Sigmoid colon (tissue), 7 donors: Measurements from ENCODE around the gene MSANTD2. TPM values are rescaled to one million over a fixed set of nuclear protein-coding genes. Genes with fewer than 3 reads are reported as not detected.

ENCODE experiments used
- DNase-seq: peaks from one replicate; pipeline ENCODE4 v3.0.0-alpha.2; 2019
- H3K27ac ChIP-seq, 4 donors: fragments of 200-600 bp; sonication (generic); one replicate each; pipeline ENCODE4 v1.5.1; 2016 to 2019; ENCODE audit warnings: mild to moderate bottlenecking in 1 of 4
- H3K27me3 ChIP-seq, 3 donors: fragments of 200-600 bp; sonication (generic); one replicate each; pipeline ENCODE4 v1.5.1; 2019; ENCODE audit warnings: mild to moderate bottlenecking in 1 of 3
- H3K36me3 ChIP-seq, 4 donors: fragments of 200-600 bp; sonication (generic); one replicate each; pipeline ENCODE4 v1.5.1; 2016 to 2019
- H3K4me1 ChIP-seq, 4 donors: fragments of 200-600 bp; sonication (generic); one replicate each; pipeline ENCODE4 v1.5.1; 2017 to 2019
- H3K4me3 ChIP-seq, 4 donors: fragments of 200-600 bp; sonication (generic); one replicate each; pipeline ENCODE4 v1.5.1; 2017 to 2019; ENCODE audit warnings: mild to moderate bottlenecking in 2 of 4, moderate library complexity in 1 of 4
- H3K9me3 ChIP-seq, 4 donors: fragments of 200-600 bp in 3 of 4; sonication (generic) in 3 of 4; one replicate each; pipeline versions ENCODE4 v1.5.1 to v1.6.1; 2013 to 2019
- CTCF ChIP-seq, 4 experiments: fragments of 450-650 bp in 3 of 4; fragments of 200-600 bp in 1 of 4; IDR thresholded peaks; one replicate each; pipeline ENCODE4 v1.5.1; 2016 to 2019; ENCODE audit warnings: antibody characterized with exemption in 4 of 4, mild to moderate bottlenecking in 3 of 4, moderate library complexity in 2 of 4
- EP300 ChIP-seq, 4 donors: sonication (generic); formaldehyde crosslinking; IDR thresholded peaks; one replicate each; pipeline ENCODE4 v1.6.1; 2017; ENCODE audit warnings: antibody characterized with exemption in 4 of 4
- POLR2A ChIP-seq, 2 donors: fragments of 450-650 bp; IDR thresholded peaks; one replicate each; pipeline ENCODE4 v1.6.1; 2016; ENCODE audit warnings: antibody characterized with exemption in 2 of 2, mild to moderate bottlenecking in 2 of 2, moderate library complexity in 2 of 2
- POLR2AphosphoS5 ChIP-seq, 4 donors: sonication (generic); formaldehyde crosslinking; IDR thresholded peaks; one replicate each; pipeline ENCODE4 v1.6.1; 2017; ENCODE audit warnings: antibody characterized with exemption in 4 of 4
- WGBS, 2 donors: extraction: QIAGEN DNeasy Blood & Tissue Kit; methylation state at CpG; one replicate each; pipeline ENCODE4 v1.1.7; 2013; 5-methylcytosine and 5-hydroxymethylcytosine counted together
- intact Hi-C: fragments of 100-400 bp; cut with DNase I; formaldehyde crosslinking; loops from one replicate; pipeline ENCODE4 v1.15.1; 2023
- polyA plus RNA-seq, 3 donors: library from polyadenylated mRNA; stranded (reverse); fragments of 200-250 nt; gene quantifications; one replicate each; pipeline ENCODE4 v1.2.3, GENCODE V29; 2013
- total RNA-seq, 4 donors: library from RNA; depleted of rRNA; stranded (reverse); fragments of >200 nt; gene quantifications; one replicate each; pipeline ENCODE4 v1.1.0, GENCODE V29; 2016
- donor health status: healthy with polysubstance abuse.
- donor health status: Bipolar disorder and iron deficiency.
- donor health status: healthy.

The MSANTD2 gene
- total and polyA plus RNA-seq, 7 donors = 1.6 to 23.8 (median 8.6) TPM

- no peaks in the 10 kb centered on the region for H3K36me3 ChIP-seq
- DNase-seq = no peak
- H3K9me3 ChIP-seq = no peaks in the 10 kb centered on the region
- no peak overlapping the region for H3K4me3 ChIP-seq
- peaks cover 0 to 25% (median 0%) of the 10 kb centered on the region in 4 donors for H3K4me1 ChIP-seq
- intact Hi-C loops = no loop called here
- TF ChIP-seq CTCF (IDR thresholded peaks at IDR 0.05) = no peak
- no peaks in the 10 kb centered on the region for H3K27me3 ChIP-seq
- no peak overlapping the region for H3K27ac ChIP-seq
These were observed 11.7 kb downstream of the MSANTD2 start for GRCh38 chr11:124788521-124788920.

- no peak for DNase-seq
- H3K4me1 ChIP-seq = peaks cover 0 to 11% (median 0%) of the 10 kb centered on the region in 4 donors
- H3K27me3 ChIP-seq = no peaks in the 10 kb centered on the region
- WGBS, 2 donors = 95% methylated on average over 2 of the region's 2 CpGs
- H3K9me3 ChIP-seq = no peaks in the 10 kb centered on the region
- TF ChIP-seq POLR2AphosphoS5 (IDR thresholded peaks at IDR 0.05) (no peak), CTCF (IDR thresholded peaks at IDR 0.05) (no peak), POLR2A (IDR thresholded peaks at IDR 0.05) (no peak), EP300 (IDR thresholded peaks at IDR 0.05) (no peak)
- H3K27ac ChIP-seq = no peak overlapping the region
- no peak overlapping the region for H3K4me3 ChIP-seq
- intact Hi-C loops = no loop called here
- no peaks in the 10 kb centered on the region for H3K36me3 ChIP-seq
These were observed 16.2 kb downstream of the MSANTD2 start for GRCh38 chr11:124784051-124784450.

- TF ChIP-seq CTCF (IDR thresholded peaks at IDR 0.05) (no peak), POLR2AphosphoS5 (IDR thresholded peaks at IDR 0.05) (no peak), EP300 (IDR thresholded peaks at IDR 0.05) (no peak), POLR2A (IDR thresholded peaks at IDR 0.05) (no peak)
- Histone ChIP-seq H3K4me3 (no peak overlapping the region), H3K9me3 (no peaks in the 10 kb centered on the region), H3K27ac (no peak overlapping the region), H3K36me3 (peaks cover 0 to 5% (median 0%) of the 10 kb centered on the region in 4 donors), H3K27me3 (no peaks in the 10 kb centered on the region), H3K4me1 (peaks cover 0 to 3% (median 0%) of the 10 kb centered on the region in 4 donors)
- DNase-seq = no peak
- WGBS, 2 donors = 91 to 96% methylated on average over 4 of the region's 4 CpGs
- intact Hi-C loops = no loop called here
These were observed 17.2 kb downstream of the MSANTD2 start for GRCh38 chr11:124783002-124783401.

- TF ChIP-seq EP300 (IDR thresholded peaks at IDR 0.05) = no peak
- no peak for TF ChIP-seq CTCF (IDR thresholded peaks at IDR 0.05)
- no peak for TF ChIP-seq POLR2AphosphoS5 (IDR thresholded peaks at IDR 0.05)
- TF ChIP-seq POLR2A (IDR thresholded peaks at IDR 0.05) = no peak
- no peak for DNase-seq
- no peak overlapping the region for H3K27ac ChIP-seq
- intact Hi-C loops = no loop called here
- no peaks in the 10 kb centered on the region for H3K9me3 ChIP-seq
- H3K4me3 ChIP-seq = no peak overlapping the region
- 78 to 80% methylated on average over 1 of the region's 1 CpG for WGBS, 2 donors
- H3K27me3 ChIP-seq = no peaks in the 10 kb centered on the region
- H3K4me1 ChIP-seq = peaks cover 0 to 7% (median 0%) of the 10 kb centered on the region in 4 donors
- H3K36me3 ChIP-seq = peaks cover 0 to 10% (median 0%) of the 10 kb centered on the region in 4 donors
These were observed 20.6 kb downstream of the MSANTD2 start for GRCh38 chr11:124779568-124779967.

- 57 to 88% methylated on average over 2 of the region's 2 CpGs for WGBS, 2 donors
- intact Hi-C loops = no loop called here
These were observed 21.9 kb downstream of the MSANTD2 start for GRCh38 chr11:124778281-124778680.

More at GRCh38 chr11:124778281-124778680, 21.9 kb downstream of the MSANTD2 start:
- no peak overlapping the region for H3K27ac ChIP-seq
- H3K4me3 ChIP-seq = no peak overlapping the region
- peaks cover 0 to 20% (median 0%) of the 10 kb centered on the region in 4 donors for H3K36me3 ChIP-seq
- H3K9me3 ChIP-seq = no peaks in the 10 kb centered on the region
- no peaks in the 10 kb centered on the region for H3K27me3 ChIP-seq
- DNase-seq = no peak
- TF ChIP-seq EP300 (IDR thresholded peaks at IDR 0.05) = no peak
- TF ChIP-seq POLR2A (IDR thresholded peaks at IDR 0.05) = no peak
- no peak for TF ChIP-seq CTCF (IDR thresholded peaks at IDR 0.05)
- no peak for TF ChIP-seq POLR2AphosphoS5 (IDR thresholded peaks at IDR 0.05)
- H3K4me1 ChIP-seq = peaks cover 0 to 7% (median 0%) of the 10 kb centered on the region in 4 donors
